H1 (cell line): ENCODE measurements around the gene TRAIP.
"Not testable (repeated sequence)": the region's sequence is repeated elsewhere in the genome, so short reads cannot be mapped to it uniquely, and the experiment has no call there.

Source experiments
- CHD1 ChIP-seq: IDR thresholded peaks from 2 replicates; pipeline ENCODE4 v1.6.1; 2012; ENCODE audit warnings: low read depth, low read length, improper control_type of control experiment
- NANOG ChIP-seq: IDR thresholded peaks from 2 replicates; pipeline ENCODE4 v1.6.1; 2011; ENCODE audit warnings: low read length, low read depth, mild to moderate bottlenecking, inconsistent platforms; ENCODE audit not compliant: insufficient read depth, poor library complexity, severe bottlenecking
- RAD21 ChIP-seq, 2 experiments: IDR thresholded peaks in 1 of 2; conservative IDR thresholded peaks in 1 of 2; 2 replicates each; pipeline ENCODE4 v1.6.1; 2011; ENCODE audit warnings: low read depth in 2 of 2, low read length in 2 of 2, improper control_type of control experiment in 1 of 2, inconsistent platforms in 1 of 2, mild to moderate bottlenecking in 1 of 2, moderate library complexity in 1 of 2
- SUZ12 ChIP-seq: fragments of 200-600 bp; sonication (generic); IDR thresholded peaks from 2 replicates; pipeline ENCODE4 v1.6.1; 2012; ENCODE audit warnings: mild to moderate bottlenecking, inconsistent platforms, low read length, moderate library complexity, mixed read lengths
- TF ChIP-seq, protein P1 (sequence below): IDR thresholded peaks from 2 replicates; pipeline ENCODE4 v1.6.1; 2011; ENCODE audit warnings: low read depth, mild to moderate bottlenecking, low read length; ENCODE audit not compliant: insufficient read depth
- TF ChIP-seq, protein P2 (sequence below), 3 experiments: IDR thresholded peaks; 1 replicate in 2 of 3; 2 replicates in 1 of 3; pipeline versions ENCODE4 v1.5.1 to v1.6.1; 2011; ENCODE audit warnings: low read length in 3 of 3, mild to moderate bottlenecking in 3 of 3, inconsistent platforms in 2 of 3, low read depth in 1 of 3, moderate library complexity in 1 of 3; ENCODE audit not compliant: insufficient read depth in 1 of 3; ENCODE audit errors: control extremely low read depth in 1 of 3
- TF ChIP-seq, protein P3 (sequence below): IDR thresholded peaks from 2 replicates; pipeline ENCODE4 v1.6.1; 2012; ENCODE audit warnings: inconsistent platforms

DNA sequence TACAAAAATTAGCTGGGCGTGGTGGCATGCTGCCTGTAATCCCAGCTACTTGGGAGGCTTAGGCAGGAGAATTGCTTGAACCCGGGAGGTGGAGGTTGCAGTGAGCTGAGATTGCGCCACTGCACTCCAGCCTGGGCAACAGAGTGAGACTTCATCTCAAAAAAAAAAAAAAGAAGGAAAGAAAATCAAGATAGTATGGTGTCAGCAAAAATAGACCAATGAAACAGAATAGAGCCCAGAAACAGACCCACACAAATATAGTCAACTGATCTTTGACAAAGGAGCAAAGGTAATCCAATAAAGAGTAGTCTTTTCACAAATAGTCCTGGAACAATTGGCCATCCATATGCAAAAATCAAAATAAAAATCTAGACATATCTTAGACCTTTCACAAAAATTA is 33.2 kb downstream of the TRAIP start:
- not testable (repeated sequence) for TF ChIP-seq NANOG; SUZ12; RAD21 (IDR thresholded peaks at IDR 0.05 in 1 of 2, conservative IDR thresholded peaks at IDR 0.05 in 1 of 2; ENCODE audit: low read depth in 2 of 2, low read length in 2 of 2); CHD1
- TF ChIP-seq, protein P1, sequence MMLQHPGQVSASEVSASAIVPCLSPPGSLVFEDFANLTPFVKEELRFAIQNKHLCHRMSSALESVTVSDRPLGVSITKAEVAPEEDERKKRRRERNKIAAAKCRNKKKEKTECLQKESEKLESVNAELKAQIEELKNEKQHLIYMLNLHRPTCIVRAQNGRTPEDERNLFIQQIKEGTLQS: not testable (repeated sequence)
- TF ChIP-seq, protein P2, sequence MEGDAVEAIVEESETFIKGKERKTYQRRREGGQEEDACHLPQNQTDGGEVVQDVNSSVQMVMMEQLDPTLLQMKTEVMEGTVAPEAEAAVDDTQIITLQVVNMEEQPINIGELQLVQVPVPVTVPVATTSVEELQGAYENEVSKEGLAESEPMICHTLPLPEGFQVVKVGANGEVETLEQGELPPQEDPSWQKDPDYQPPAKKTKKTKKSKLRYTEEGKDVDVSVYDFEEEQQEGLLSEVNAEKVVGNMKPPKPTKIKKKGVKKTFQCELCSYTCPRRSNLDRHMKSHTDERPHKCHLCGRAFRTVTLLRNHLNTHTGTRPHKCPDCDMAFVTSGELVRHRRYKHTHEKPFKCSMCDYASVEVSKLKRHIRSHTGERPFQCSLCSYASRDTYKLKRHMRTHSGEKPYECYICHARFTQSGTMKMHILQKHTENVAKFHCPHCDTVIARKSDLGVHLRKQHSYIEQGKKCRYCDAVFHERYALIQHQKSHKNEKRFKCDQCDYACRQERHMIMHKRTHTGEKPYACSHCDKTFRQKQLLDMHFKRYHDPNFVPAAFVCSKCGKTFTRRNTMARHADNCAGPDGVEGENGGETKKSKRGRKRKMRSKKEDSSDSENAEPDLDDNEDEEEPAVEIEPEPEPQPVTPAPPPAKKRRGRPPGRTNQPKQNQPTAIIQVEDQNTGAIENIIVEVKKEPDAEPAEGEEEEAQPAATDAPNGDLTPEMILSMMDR (IDR thresholded peaks at IDR 0.05; ENCODE audit: control extremely low read depth in 1 of 3, insufficient read depth in 1 of 3, low read depth in 1 of 3, low read length in 3 of 3): not testable (repeated sequence)
- TF ChIP-seq, protein P3, sequence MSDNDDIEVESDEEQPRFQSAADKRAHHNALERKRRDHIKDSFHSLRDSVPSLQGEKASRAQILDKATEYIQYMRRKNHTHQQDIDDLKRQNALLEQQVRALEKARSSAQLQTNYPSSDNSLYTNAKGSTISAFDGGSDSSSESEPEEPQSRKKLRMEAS: not testable (repeated sequence)
